HuH-7 (cell line): ENCODE data around the gene PTER.

Source experiments
- DNase-seq: peaks from one replicate; pipeline ENCODE4 v3.0.0; 2011; ENCODE audit warnings: low spot score

PTER gene

DNA sequence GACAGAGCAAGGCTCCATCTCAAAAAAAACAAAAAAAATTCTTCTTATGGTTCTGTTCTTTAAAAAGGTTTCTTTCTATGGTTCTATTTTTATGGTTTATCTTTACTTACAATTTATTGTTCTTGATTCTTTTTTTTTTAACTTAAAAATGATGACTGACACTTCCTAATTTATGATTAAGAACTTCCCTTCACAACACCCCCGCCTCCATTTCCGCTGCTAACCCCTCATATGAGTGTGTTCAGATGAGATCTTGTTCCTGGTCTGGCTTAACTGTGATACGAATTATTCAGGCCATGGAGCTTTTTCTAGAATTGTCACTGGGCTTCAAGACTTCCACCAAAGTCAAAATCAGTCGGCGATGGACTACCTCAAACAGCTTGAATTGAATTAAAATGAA, 33.9 kb downstream of the PTER start:
- DNase-seq: no peak

DNA sequence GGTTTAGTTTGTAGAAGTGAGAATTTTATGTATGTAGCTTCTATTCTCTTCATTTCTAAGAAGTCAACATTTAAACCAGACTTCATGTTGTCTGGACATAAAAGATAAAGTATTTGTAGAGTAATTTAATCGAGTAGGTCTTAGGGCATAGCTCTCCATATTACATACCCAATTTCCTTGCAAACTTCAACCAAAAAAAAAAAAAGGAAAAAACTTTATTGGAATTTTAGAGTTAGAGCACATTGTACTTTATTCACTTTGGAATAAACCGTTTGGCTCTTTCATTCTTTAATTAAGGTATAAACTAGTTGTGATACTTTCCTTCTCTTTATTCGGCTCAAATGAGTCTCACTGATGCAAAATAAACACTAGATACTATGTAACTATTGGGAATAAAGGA, 36.0 kb downstream of the PTER start:
- DNase-seq: no peak

DNA sequence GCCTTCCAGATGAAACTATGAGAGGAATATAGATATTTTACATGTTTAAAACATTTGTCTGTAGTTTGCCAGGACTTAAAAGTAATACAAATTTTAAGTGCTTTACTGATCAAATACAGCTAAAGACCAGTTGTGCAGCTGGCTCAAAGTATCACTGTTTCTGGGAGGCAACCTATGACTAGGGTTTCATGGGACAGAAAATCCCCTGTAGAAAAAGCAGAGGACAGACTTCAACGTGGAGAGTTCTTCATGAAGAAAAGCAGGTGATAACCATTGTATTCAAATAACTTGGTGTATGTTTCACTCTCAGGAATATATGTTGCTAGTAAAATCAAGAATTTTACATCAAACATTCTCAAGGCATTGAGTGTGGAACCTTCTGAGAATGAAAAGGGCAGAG, 40.9 kb downstream of the PTER start:
- no peak for DNase-seq

DNA sequence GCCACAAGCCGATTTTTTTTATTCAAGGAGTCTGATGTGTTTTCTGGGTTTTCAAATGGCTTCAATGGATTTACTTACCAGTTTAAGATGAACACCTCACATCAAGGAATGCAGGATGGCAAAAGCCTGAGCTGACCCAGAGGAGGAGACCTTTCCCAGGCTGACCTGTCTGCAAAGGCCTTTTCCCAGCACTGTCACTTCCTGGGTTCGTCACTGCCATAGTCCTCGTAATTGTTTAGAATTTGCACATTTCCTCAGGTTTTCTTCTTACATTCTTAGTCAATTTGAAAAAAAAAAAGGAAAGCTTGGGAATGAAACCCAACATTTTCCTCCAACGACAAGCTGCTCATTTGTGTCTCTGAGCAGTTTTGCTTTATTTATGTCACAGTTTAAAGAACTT, 42.0 kb downstream of the PTER start:
- no peak for DNase-seq

DNA sequence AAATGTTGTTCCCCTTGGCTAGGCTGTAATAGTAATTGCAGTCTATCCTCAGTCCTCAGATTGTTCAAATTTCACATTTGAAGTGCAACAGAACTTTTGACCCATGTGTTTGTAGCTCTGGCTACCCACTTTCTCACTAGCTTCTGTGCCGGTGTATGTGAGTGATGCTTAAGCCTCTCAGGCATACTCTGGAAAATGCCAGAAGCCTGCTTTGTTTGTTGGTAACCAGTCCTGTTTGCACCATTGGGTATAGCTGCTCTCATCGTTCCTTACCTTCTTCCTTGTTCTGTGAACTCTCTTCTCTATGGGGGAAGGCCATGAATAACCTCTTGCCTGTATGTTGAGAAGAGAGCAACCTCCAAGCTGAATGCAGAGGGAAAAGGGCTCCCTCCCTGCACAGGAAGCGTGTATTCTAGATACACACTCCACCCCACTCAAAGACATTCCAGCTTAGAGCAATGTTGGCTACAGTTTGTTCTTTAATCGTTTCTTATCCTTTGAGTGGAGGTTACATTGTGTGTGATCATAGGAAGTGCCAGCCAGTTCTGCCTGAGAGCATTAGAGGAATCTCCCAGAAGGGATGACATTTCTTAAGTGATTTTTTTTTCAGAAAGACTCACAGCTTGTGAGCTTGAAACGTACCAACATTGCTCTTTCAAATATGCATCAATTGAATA, 44.4 kb downstream of the PTER start:
- no peak for DNase-seq

DNA sequence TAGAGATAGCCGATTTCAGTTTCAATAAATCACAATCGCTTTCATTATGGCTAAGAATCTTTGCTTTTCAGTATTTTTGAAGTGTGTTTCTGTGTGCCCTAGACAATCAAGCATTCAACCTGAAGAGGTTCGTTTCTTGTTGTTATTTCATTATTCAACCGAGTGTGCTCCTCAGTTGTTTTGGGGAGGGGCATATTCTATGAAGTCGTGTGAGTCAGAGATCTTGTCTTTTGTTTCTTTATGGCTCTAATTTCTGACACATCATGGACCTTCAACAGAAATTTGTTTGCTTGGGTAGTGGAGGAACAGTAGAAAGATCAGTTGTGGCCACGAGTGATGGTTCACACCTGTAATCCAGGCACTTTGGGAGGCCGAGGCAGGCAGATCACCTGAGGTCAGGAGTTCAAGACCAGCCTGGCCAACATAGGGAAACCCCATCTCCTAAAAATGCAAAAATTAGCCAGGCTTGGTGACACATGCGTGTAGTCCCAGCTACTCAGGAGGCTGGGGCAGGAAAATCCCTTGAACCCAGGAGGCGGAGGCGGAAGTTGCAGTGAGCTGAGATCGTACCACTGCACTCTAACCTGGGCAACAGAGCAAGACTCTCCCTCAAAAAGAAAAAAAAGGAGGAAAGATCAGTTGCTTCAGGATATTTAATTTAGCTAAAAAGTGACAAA, 46.6 kb downstream of the PTER start:
- DNase-seq: no peak

DNA sequence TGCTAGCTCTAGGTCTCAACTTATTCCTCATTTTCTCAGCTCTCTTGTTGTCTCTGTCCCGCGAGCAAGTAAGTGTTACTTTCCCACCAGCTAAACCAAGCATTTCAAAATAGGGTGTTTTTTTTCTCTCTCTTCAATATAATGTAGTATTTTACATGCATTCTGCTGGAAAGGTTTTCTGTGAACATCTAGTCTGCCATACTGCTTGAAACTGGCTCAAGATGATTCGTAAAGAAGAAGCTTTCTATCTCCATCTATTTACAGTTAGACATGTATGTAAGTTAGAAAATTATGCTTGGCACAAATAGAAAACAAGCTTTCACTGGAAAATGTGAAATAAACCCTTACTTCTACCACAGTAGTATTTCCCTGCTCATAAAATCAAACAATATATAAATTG, 53.7 kb downstream of the PTER start:
- no peak for DNase-seq

DNA sequence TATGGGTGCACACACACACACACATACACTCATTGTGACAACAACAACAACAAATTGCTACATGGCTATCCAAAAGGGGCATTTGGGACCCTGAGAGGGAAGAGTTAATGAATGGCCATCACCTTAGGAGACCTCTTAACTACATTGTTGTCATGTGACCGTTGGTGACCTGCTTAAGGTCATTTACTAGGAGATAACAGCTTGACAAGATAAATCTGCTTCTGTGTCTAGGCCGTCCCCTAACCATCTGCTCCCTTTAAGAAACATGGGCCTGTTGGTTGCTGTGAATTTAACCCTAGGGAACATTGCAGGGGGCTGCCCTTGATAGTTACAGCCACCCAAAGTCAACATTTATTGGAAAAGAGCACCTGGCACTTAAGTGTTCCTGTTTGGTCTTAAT, 55.1 kb downstream of the PTER start:
- no peak for DNase-seq

DNA sequence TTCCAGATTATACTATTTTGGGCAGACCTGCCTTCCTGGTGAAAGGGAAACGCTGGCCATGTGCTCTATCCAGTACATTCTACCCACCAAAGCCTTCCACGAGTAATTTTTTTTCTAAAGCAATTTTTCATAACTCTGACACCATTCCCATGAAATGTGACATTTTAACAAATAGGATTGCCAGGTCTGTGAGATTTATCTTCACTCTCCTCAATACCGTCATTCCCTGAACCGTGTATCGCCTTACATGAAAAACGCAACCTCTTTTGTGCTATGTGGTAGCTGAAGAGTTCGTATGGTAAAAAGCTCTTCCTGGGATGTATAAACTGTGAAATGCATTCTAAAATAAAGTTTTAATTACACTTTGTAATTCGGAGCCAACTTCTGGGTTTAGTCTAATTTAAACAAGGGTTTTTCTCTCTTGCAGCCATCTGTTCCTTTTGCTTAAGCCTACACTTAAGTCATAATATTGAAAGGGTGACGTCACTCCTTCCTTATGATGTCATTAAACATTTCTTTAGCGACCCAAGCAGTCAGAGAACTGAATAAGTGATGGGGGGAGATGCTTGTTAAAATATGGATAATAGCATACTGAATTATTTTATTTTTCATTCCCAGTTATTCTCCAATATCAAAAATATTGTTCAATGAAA, 57.2 kb downstream of the PTER start:
- DNase-seq: no peak

DNA sequence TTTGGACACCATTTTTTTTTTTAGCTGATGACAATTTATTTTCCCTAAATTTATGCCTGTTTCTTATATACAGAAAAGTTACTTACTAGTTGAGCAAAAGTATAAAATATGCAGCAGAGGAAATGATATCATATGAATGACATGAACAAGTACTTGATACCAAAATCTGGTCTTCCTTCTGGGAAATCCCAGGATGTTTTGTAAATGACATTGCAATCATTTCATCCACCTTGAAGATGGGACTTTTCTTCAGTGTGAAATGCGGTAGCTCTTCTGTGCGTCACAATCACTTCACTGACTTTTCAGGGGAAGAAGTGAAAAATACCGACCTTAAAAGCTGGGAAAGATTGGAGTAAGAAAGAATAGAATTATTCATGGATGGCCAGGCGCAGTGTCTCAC, 61.1 kb downstream of the PTER start:
- no peak for DNase-seq

DNA sequence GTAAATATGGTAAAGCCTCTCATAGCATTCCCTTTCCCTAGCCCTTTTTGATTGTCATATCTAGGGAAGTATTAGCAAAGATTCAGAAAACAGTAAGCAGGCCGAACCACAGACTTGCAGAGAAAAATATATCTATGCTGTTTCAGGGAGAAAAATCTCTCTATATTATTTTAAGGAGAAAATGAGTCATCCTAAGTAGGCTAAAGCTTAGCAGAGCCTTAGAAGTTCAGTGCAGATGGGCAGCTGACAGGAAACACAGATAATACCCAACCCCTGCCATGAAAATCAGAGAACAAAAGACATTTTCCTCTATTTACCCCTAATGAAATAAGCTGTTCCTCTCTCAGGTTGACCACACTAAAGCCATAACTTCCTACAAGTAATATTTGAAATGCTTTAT, 68.4 kb downstream of the PTER start:
- DNase-seq: no peak

DNA sequence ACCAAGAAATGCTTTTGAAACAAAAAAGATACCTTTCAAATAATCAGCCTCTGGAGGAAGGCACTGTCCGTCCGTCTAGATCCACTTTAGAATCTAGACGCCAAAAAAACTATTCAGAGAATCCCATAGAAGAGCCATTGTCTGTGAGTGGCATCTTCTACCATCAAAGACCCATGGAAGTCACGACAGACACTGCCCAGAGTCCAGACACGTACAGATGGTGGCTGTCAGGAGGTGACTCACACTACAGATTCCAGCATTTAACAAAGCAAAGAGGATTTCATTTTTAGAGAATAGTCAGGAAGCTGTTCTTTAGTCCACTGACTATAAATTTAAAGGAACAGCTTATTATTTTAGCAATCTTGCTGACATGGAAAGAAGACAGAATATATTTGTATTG, 73.2 kb downstream of the PTER start:
- no peak for DNase-seq

DNA sequence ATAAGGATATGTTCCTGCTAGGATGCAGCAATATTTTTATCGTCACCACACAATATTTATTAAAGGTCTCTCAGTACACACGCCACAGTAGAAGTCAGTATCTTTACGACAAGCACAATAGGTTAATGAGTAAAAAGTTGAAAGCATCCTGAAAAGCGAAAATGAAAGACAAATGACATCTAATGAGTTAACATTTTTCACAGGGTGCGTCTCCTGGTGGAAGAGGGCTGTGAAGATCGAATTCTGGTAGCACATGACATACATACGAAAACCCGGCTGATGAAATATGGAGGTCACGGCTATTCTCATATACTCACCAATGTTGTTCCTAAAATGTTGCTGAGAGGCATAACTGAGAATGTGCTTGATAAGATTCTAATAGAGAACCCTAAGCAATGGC, 74.0 kb downstream of the PTER start:
- no peak for DNase-seq

DNA sequence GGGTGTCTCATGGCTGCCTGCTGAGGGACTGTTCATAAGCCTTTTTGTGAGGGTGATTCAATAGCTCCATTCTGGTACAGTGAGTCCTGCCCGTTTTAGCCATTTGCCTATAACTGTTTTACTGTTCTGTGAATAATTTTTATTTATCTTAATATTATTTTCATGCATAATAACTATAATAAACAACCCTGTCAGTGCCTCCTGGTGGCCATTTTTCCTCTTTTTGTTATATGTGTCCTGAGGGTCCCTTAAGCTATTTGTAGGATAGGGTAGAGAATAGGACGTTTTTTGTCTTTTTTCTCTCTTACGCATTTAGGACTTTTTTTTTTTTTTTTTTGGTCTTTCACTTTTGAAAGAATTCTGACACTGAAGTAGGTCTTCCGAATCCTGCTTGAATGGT, 82.0 kb downstream of the PTER start:
- no peak for DNase-seq

DNA sequence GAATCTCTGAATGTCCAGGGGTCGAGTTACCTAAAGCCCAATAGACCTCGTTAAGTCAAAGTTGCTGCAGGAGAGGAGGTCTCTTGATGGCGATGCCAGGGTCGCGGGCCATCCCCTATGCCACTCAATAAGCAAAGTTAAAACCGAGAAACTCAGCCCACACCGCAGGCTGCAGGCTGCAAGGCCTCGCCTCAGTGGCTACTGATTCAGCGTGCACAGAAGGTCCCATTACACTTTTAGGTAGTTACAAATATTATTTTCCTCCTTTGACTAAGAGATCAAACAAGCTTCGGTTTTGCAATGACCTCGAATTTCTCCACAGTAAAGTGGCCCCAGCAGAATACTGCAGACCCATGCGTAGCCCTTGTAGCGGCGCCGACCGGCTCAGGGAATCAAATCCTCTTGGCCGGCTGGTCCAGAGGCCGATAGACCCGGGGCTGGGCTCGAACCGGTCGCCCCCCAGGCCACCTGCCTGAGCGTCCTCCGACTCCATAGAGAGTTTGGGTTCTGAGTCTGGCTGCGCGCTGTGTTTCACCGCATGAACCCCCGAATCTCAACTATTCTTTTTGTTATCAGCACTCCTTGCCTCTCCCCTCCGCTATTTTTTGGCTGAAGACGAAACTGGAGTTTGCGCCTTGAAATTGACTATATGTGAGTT, 82.6 kb downstream of the PTER start:
- no peak for DNase-seq

DNA sequence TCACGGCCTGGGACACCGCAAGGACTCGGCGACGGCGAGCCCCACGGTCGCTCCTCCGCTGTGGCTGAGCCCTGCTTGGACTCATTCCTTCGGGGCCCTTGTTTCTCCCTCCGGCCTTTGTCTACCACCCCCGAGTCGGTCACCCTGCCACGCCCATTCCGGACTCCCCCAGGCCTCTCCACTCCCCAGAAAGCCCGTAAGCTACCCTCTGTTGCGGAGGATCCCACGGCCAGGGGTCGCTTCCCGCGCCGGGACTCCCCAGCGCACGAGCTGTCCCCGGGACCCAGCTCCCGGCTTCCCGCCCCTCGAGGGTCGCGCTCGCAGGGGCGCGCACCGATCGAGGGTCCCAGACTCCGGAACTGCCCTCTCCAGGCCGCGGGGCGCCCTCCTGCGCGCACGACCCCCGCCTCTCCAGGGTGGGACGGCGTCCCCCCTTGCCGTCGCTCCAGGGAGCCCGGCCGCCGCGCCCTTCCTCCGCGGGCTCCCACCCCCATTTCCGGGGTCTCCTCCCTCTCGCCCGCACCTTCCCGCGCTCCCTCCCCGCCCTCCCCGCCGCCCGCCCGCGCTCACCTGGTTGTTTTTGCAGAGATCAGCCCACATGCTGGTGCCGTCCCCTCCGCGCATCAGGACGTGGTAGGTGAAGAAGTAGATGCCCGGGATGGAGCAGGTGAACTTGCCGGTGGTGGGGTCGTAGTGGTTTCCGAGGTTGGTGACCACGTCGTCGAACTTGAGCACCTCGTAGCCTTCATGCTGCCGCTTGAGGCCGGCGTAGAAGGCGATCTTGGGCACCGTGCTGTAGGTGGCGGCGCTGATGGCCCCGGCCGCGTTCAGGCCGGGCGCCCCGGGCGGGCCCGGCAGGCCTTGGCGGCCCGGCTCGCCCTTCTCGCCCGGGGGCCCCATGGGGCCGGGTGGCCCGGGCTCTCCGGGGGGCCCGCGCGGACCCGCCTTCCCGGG, 83.4 kb downstream of the PTER start:
- no peak for DNase-seq

DNA sequence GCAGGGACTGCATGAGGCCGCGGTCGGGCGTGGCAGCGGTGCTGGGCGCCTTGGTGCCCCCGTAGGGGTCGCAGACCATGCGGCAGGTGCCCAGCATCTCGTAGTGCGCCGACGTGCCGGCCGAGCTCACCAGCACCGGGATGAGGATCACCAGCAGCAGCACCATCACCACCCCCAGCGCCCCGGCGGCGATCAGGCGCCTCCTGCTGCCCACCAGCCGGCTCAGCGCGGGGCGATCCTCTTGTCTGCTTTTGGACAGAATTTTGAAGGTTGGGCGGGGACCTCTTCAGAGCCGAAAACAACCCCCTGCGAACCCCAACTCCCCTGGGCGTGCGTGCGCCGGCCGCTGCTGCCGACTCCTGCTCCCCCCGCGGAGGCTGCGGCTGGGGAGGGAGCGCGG, 84.1 kb downstream of the PTER start:
- DNase-seq: no peak

DNA sequence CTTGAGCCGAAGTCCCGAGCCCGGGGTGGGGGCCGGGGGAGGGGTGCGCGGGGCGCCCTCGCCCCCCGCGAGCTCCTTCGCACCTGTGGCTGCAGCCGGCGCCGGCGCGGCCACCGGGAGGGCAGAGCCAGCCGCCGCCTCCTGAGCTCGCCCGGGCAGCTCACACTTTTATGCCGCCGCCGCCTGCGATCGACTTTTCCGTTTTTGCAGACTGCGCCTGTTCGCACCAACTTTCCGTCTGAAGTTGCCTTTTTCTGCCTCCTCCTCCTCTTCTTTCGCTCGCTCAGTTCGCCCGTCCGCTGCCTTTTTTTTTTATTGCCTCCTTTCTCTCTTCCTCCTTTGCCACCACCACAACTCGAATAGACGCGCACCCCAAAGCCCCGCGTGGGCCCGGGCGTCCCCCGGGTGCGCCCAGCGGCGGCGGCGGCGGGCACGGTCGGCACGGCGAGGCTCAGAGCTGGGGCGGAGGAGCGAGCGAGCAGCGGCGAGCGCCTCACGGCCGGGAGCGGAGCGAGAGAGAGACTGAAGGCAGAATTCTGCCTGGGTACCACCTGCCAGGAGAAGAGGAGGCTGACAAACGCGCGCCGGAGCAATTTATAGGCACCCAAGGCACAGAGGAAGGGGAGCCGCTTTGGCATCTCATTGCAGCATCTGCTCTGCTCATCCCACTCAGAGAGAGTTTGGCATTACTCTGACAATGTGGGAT, 84.7 kb downstream of the PTER start, which contains the start of gene C1QL3:
Gene C1QL3 (minus strand): TSS at position 569 of the 706 bp plus-strand sequence. CDS start 814 bp downstream, outside the sequence.
- DNase-seq: no peak

DNA sequence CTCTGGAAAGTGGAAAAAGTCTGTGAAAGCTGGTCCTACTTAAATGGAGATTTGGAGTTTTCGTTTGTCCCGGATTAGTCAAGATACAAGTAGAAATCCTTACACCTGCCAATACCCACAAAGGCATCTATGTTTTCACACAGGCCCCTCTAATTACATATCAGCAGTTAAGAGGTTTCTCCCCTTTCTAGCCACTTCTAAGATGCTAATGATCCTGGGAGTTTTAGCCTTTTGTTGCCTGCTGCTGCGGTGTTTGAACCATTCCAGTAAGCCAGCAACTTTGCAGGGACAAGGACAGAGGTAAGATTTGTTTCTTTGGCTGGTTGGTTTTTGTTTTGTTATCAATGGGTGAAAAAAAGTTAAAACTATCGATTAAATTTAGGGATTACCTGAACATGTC, 90.6 kb downstream of the PTER start:
- no peak for DNase-seq

DNA sequence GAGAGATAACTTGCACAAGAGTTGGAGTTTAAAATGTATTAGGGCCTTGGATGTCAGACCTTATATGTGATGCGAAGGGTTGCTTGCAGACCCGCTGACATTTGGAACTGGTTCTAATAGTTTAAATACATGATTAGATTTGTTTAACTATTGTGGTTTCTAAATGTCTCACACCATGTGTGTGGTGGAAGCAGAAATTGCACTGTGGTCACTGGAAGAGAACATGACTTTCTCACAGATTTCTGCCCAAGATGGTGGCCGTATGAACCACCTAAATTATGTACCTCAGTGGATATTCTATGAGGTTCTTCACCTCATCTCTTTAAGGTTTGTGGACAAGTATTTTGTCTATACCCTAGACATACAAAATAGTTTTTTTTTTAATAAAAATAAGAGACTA, 93.0 kb downstream of the PTER start:
- DNase-seq: no peak

DNA sequence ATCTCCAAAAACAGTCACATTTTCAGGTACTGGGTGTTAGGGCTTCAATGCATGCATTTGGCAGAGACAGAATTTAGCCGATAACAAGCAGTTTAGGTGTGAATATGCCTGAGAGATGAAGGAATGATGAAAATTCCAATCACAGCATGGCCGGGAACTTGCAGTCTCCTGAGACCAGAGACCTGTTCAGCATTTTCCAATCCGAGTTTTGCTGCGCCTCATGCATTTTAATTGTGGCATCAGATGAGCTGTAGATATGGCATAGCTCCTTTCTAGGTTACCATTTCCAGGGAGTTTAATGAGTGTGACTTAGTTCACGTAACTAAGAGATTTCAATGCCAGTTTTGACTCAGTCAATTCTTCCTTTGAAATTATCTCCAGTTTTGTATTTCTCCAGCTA, 99.3 kb downstream of the PTER start:
- DNase-seq: no peak
